Endothelial cell (in vitro differentiated cells): Measurements from ENCODE around the gene NOLC1. TPM values are rescaled to one million over a fixed set of nuclear protein-coding genes. Genes with fewer than 3 reads are reported as not detected.
A peak's percentile ranks its signal among the peaks of the same experiment; 100 is the strongest.

Source experiments
- DNase-seq: peaks from one replicate; pipeline ENCODE4 v3.0.0; 2021; ENCODE audit warnings: low spot score
- H3K27ac Mint-ChIP-seq: one replicate; pipeline ENCODE4 v1.8.0; 2021; ENCODE audit warnings: mixed read lengths, inconsistent platforms; ENCODE audit not compliant: unreplicated experiment
- H3K27me3 Mint-ChIP-seq: one replicate; pipeline ENCODE4 v1.8.0; 2021; ENCODE audit warnings: mild to moderate bottlenecking, moderate library complexity, mixed read lengths, inconsistent platforms; ENCODE audit not compliant: unreplicated experiment
- H3K36me3 Mint-ChIP-seq: one replicate; pipeline ENCODE4 v1.8.0; 2021; ENCODE audit warnings: mild to moderate bottlenecking, low read depth, mixed read lengths, inconsistent platforms; ENCODE audit not compliant: unreplicated experiment
- H3K4me1 Mint-ChIP-seq: one replicate; pipeline ENCODE4 v1.8.0; 2021; ENCODE audit warnings: mild to moderate bottlenecking, mixed read lengths, inconsistent platforms; ENCODE audit not compliant: unreplicated experiment
- H3K4me3 Mint-ChIP-seq: one replicate; pipeline ENCODE4 v1.8.0; 2021; ENCODE audit warnings: mild to moderate bottlenecking, mixed read lengths, inconsistent platforms; ENCODE audit not compliant: unreplicated experiment
- H3K9me3 Mint-ChIP-seq: one replicate; pipeline ENCODE4 v1.8.0; 2021; ENCODE audit warnings: mixed read lengths, inconsistent platforms; ENCODE audit not compliant: unreplicated experiment
- total RNA-seq: library from RNA; stranded (reverse); fragmentation: NEBNext Ultra II Directional; extraction: Animal tissue kit (Norgen Biotek cat#: 25700); gene quantifications from one replicate; pipeline ENCODE4 v1.2.1, GENCODE V29; 2021; ENCODE audit not compliant: unreplicated experiment
- TF ChIP-seq, protein P1 (sequence below): fragments of 200-600 bp; sonication (generic); IDR thresholded peaks from one replicate; pipeline ENCODE4 v1.5.0; 2021; ENCODE audit warnings: antibody characterized with exemption; ENCODE audit not compliant: unreplicated experiment

Gene NOLC1
- total RNA-seq, 1 donor from 2014 or later = 43.2 TPM

DNA sequence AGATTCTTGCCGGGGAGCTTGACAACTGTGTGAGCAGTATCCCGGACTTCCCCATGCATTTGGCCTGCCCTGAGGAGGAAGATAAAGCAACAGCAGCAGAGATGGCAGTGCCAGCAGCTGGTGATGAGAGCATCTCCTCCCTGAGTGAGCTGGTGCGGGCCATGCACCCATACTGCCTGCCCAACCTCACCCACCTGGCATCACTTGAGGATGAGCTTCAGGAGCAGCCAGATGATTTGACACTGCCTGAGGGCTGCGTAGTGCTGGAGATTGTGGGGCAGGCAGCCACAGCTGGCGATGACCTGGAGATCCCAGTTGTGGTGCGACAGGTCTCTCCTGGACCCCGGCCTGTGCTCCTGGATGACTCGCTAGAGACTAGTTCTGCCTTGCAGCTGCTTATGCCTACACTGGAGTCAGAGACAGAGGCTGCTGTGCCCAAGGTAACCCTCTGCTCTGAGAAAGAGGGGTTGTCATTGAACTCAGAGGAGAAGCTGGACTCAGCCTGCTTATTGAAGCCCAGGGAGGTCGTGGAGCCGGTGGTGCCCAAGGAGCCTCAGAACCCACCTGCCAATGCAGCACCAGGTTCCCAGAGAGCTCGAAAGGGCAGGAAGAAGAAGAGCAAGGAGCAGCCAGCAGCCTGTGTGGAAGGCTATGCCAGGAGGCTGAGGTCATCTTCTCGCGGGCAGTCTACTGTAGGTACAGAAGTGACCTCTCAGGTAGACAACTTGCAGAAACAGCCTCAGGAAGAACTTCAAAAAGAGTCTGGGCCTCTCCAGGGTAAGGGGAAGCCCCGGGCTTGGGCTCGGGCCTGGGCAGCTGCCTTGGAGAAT is 12.7 kb upstream of the NOLC1 start:
- H3K27ac Mint-ChIP-seq = no peak overlapping the region
- peaks cover 24% of the 10 kb centered on the region for H3K4me1 Mint-ChIP-seq
- peaks cover 43% of the 10 kb centered on the region for H3K36me3 Mint-ChIP-seq
- H3K4me3 Mint-ChIP-seq = peak overlapping the region; percentile 31
- TF ChIP-seq, protein P1, sequence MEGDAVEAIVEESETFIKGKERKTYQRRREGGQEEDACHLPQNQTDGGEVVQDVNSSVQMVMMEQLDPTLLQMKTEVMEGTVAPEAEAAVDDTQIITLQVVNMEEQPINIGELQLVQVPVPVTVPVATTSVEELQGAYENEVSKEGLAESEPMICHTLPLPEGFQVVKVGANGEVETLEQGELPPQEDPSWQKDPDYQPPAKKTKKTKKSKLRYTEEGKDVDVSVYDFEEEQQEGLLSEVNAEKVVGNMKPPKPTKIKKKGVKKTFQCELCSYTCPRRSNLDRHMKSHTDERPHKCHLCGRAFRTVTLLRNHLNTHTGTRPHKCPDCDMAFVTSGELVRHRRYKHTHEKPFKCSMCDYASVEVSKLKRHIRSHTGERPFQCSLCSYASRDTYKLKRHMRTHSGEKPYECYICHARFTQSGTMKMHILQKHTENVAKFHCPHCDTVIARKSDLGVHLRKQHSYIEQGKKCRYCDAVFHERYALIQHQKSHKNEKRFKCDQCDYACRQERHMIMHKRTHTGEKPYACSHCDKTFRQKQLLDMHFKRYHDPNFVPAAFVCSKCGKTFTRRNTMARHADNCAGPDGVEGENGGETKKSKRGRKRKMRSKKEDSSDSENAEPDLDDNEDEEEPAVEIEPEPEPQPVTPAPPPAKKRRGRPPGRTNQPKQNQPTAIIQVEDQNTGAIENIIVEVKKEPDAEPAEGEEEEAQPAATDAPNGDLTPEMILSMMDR = no peak
- no peak for DNase-seq
- peaks cover 14% of the 10 kb centered on the region for H3K27me3 Mint-ChIP-seq
- no peaks in the 10 kb centered on the region for H3K9me3 Mint-ChIP-seq

DNA sequence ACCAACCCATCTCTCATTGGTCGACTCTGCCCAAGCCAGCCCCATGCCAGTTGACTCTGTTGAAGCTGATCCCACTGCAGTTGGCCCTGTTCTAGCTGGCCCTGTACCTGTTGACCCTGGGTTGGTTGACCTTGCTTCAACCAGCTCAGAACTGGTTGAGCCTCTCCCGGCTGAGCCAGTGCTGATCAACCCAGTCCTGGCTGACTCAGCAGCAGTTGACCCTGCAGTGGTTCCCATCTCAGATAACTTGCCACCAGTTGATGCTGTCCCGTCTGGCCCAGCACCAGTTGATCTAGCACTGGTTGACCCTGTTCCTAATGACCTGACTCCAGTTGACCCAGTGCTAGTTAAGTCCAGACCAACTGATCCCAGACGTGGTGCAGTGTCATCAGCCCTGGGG is 12.0 kb upstream of the NOLC1 start:
- Mint-ChIP-seq H3K27ac (no peak overlapping the region), H3K27me3 (peaks cover 14% of the 10 kb centered on the region), H3K4me1 (peaks cover 18% of the 10 kb centered on the region), H3K9me3 (no peaks in the 10 kb centered on the region), H3K36me3 (peaks cover 43% of the 10 kb centered on the region), H3K4me3 (no peak overlapping the region)
- TF ChIP-seq, protein P1 = no peak
- DNase-seq = no peak

DNA sequence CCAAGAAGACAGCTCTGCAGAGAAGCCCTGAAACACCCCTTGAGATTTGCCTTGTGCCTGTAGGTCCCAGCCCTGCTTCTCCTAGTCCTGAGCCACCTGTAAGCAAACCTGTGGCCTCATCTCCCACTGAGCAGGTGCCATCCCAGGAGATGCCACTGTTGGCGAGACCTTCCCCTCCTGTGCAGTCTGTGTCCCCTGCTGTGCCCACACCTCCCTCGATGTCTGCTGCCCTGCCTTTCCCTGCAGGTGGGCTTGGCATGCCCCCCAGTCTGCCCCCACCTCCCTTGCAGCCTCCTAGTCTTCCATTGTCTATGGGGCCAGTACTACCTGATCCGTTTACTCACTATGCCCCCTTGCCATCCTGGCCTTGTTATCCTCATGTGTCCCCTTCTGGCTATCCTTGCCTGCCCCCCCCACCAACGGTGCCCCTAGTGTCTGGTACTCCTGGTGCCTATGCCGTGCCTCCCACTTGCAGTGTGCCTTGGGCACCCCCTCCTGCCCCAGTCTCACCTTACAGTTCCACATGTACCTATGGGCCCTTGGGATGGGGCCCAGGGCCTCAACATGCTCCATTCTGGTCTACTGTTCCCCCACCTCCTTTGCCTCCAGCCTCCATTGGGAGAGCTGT is 11.2 kb upstream of the NOLC1 start:
- Mint-ChIP-seq H3K4me1 (peaks cover 15% of the 10 kb centered on the region), H3K9me3 (no peaks in the 10 kb centered on the region), H3K27ac (no peak overlapping the region), H3K27me3 (peaks cover 14% of the 10 kb centered on the region), H3K36me3 (peaks cover 46% of the 10 kb centered on the region), H3K4me3 (no peak overlapping the region)
- no peak for DNase-seq
- TF ChIP-seq, protein P1 = no peak

DNA sequence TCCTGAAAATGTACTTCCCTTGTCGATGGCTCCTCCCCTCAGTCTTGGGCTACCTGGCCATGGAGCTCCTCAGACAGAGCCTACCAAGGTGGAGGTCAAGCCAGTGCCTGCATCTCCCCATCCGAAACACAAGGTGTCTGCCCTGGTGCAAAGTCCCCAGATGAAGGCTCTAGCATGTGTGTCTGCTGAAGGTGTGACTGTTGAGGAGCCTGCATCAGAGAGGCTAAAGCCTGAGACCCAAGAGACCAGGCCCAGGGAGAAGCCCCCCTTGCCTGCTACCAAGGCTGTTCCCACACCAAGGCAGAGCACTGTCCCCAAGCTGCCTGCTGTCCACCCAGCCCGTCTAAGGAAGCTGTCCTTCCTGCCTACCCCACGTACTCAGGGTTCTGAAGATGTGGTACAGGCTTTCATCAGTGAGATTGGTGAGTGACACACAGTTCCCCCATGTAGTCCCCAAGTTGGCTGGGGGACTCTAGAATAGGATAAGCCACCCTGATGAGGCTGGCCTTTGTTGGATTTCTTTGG is 10.5 kb upstream of the NOLC1 start:
- Mint-ChIP-seq H3K27me3 (peaks cover 14% of the 10 kb centered on the region), H3K9me3 (no peaks in the 10 kb centered on the region), H3K4me3 (no peak overlapping the region), H3K27ac (no peak overlapping the region), H3K4me1 (peaks cover 12% of the 10 kb centered on the region), H3K36me3 (peaks cover 49% of the 10 kb centered on the region)
- TF ChIP-seq, protein P1 = no peak
- no peak for DNase-seq
